Inflammatory macrophage (primary cell): ENCODE measurements around the gene PGBD5.

Source experiments
- DNase-seq, 2 donors: peaks; one replicate each; pipeline ENCODE4 v3.0.0-alpha.2; 2020 to 2022

PGBD5 gene

DNA sequence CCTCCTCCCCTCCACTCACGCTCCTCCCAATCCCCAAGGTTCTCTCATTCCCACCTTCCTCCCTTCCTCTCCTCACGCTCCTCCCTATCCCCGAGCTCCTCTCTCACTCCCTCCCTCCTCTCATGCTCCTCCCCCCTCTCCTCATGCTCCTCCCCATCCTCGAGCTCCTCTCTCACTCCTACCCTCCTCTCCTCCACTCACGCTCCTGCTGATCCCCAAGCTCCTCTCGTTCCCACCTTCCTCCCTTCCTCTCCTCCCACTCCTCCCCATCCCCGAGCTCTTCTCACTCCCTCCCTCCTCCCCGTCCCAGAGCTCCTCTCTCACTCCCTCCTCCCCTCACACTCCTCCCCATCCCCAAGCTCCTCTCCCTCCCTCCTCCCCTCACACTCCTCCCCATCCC, 31.4 kb downstream of the PGBD5 start:
- no peak for DNase-seq

DNA sequence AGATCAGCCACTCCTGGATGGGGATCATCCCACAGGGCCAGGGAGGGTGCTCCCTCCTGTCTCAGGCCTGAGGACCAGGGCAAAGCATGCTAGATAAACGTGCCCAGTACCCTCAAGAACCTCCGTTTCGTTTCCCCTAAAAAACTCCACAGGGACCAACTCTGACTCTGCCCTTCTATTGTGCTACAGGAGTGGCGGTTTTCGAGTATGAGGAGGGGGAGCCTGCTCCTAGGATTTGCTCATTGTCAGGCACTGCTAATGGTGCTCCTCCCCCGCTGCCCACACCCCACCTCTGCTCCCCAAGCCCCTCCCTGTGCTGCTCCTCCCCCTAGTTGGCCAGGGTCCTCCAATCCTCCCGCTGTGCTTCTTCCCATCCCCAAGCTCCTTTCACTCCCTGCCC, 32.0 kb downstream of the PGBD5 start:
- DNase-seq: no peak

DNA sequence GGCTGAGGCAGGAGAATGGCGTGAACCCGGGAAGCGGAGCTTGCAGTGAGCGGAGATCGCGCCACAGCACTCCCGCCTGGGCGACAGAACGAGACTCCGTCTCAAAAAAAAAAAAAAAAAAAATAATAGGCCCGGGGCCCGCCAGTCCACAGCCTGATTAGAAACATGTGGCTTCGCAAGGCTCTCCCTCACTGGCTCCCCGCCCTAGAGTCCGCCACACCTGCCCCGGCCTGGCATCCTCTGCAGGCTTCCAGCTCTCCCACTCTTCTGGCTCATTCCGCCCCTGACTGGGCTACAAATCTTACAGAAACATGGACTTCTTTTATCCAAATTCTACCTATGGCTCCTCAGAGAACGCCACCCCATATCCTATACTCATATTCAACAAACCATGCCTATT, 32.4 kb downstream of the PGBD5 start:
- DNase-seq: no peak

DNA sequence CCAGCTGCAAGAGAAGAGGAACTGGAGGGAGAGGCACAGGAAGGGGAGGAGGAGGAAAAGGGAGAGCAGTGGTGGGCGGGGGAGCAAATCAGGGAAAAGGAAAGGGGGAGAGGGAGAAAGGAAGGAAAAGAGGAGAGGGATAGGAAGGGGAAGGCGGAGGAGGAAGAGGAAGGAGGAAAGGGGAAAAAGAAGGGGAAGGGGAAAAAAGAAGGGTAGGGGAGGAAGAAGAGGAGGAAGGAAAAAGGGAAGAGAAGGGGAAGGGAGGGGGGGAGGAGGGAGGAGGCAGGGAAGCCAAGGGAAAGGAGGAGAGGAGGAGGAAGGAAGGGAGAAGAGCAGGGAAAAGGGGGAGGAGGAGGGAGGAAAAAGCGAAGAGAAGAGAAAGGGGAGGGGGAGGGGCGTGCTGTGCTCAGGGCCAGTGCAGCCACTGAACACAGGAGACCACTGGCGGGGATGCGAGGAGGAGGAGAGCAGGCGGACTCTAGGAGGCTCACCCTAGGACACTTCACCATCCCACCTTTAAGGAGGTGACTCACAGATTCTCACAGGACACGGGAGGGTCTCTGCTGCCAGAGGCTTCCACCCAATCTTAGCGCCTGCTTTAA, 33.1 kb downstream of the PGBD5 start:
- DNase-seq: no peak

DNA sequence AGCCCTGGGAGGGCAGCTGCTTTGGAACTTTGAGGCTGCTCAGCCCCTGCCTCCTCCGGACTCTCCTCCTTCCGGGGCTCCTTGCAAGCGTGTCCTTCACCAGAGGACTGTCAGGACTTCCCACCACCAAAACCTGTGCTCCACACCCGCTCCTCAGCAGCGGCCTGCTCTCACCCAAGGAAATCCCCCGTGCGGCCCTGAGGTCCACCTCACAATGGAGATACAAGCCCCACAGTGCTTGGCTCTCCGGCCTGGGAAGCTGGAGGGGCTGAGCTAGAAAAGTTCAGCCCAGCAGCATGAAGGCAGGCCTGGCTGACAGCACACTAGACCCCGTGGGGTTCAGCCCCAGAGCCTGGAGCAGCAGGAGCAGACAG, 33.6 kb downstream of the PGBD5 start:
- no peak for DNase-seq

DNA sequence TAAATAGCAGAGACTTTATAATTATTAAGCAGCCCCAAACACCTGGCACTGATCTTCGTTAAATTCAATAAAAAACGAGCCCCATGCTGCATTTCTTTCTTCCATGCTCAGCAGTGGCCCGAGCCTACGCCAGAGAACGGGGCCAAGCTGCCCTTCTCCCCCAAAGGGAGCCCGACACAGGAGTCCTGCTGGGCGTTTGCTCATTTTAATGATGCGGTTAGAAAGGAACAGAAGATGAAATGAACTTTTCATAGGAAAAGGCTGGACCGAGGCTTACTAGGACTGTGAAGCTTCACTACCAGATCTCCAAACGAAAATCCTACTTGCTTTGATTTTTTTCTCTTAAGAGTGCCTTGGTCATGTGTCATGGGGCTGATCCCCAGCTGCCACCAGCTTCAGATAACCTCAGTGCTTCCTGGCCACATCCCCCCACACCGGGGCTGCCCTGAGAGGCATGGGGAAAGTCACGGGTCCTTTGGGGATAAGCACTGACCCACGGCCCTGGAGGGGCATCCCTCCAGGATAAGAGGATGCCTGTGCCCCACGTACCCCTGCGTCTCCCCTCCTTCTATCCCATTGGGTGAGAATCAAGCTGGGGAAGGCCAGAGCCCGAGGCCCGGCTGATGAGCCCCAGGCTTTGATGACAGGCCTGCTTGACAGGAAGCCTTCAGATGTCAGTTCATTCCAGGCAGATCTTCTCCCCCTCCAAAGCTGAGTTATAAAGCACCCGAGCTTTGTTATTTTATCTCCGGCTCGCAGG, 34.2 kb downstream of the PGBD5 start:
- DNase-seq: no peak

DNA sequence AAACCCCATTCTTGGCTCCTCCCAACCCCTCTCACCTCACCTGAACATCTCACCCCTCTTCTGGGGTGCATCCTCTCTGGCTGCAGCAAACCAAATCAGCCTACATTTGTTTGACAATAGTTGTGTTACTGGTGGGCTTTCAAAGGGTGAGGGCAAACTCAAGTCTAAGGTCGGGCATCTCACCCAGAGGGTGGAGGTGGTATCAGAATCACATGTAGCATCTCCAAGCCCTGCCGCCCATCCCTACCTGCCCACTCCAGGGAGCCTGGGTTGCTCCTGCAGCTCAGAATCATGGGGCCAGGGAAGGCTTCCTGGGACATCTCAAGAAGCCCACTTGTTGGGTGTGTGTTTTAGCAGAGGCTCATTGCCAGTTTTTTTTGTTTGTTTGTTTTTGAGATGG, 35.8 kb downstream of the PGBD5 start:
- DNase-seq: no peak

DNA sequence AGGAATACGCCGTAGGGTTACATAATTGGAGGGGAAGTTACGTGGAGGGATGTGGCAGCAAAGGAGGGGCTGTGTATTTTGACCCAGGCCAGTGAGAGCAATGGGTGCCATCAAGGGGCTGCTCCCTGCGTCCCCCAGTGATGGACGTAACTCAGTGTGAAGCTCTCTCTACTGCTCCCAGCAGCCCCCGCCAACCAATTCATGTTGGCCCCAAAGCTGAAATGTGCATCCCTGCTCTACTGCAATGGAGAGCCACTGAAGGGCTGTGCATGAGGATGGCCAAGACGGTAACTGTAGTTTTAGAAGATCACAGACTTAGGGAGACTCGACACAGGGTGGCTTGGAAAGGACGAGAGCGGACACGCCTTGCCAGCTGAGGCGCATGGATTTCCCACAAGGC, 38.3 kb downstream of the PGBD5 start:
- DNase-seq: no peak

DNA sequence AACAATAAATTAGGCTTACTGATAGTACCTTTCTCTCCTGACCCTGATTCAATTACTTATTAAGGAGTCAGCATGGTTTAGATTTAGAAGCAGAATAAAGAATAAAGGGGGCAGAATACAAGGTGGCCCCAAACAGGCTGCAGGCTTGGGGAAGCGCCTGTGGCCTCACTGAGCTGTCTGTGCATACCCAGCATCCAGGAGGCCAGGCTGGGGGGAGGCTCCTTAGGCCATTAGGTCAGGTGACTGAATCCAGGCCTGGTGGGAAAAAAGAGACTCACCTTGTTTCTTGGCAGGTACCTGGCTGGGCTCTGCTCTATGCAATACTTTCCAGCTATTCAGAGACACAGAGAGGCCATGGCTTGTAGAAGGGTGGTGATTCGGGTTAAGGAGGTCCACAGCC, 38.8 kb downstream of the PGBD5 start:
- no peak for DNase-seq

DNA sequence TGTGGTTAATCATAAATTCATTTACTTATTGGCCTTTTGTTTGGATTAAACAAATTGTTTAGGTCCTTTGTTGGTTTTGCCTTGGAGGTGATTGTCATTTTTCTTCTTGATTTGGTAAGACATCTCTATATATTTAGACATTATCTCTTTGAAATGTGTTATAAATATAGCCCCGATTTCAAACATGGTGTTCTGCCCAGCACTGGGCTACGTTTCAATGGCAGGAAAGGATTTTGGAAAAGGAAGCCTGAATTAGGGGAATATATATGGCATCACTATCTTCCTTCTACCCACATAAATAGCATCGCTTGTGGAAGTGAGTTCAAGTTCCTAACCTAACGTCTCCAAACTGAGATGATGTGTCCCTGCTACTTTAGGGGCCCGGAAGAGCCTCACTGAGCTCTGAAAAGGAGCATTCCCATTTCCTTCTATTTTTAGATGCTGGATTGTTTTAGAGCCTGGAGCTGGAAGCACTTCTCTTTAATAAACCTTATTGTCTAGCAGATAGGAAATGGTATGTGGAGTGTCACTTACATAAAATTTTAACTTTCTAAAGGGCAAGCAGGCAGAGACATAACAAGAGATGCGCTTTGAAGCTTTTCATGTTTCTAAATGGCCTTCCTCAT, 39.4 kb downstream of the PGBD5 start:
- DNase-seq: no peak

DNA sequence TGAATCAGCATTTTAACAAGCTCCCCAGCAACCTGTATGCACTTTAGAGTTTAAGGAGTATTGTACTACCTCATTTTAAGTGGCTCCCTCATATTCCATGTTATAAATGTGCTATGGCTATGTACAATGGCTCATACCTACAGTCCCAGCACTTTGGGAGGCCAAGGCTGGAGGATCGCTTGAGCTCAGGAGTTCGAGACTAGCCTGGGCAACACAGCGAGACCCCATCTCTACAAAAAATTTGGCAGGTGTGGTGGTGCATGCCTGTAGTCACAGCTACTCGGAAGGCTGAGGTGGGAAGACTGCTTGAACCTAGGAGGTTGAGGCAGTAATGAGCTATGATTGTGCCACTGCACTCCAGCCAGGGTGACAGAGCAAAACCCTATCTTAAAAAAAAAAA, 40.2 kb downstream of the PGBD5 start:
- DNase-seq: no peak

DNA sequence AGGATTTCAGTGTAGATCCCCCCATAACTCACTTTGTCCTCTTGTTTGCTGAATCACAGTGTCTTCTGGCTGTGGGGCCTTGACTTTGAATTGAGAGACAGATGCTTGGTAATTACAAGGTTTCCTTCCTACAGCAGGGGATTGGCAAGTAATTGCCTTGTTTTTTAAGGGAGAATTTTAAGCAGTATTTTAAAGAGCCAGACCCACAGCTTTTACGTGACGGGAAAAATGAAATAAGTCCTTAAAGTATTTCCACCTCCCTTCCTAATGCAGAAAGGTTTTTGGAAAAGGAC, 41.0 kb downstream of the PGBD5 start:
- no peak for DNase-seq

DNA sequence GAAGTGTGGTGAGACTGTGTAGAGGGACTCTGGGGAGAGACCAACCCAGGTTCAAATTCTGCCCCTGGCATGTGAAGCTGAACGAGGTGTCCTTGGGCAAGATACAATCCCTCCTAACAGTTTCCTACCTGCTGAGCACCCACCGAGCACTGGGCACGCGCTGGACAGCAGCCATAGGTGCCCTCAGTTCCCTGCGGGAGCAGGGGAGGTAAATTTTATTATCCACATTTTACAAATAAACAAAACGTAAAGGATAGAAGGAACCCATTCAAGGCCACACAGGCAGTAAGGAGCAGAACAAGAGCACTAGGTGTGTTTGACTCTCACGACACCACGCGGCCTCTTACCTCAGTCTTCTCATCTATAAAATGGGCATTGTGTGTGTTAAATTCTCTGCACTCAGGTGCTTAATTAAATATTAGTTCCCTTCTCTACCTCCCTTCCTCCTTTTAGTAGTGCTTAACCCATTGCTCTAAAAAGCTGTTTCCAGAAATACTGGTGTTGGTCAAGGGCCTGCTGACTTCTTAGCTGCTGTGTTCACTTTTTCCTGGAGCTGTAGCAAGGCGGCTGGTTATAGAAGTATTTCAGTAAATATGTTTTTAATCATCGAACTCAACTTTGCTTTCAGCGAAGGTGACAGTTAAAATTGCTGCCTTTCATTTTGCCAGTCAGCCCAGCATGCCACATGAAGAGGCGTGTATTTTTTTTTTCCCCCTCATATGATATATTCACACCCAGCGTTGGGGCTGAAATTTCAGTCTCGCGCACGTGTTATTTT, 41.6 kb downstream of the PGBD5 start:
- no peak for DNase-seq

DNA sequence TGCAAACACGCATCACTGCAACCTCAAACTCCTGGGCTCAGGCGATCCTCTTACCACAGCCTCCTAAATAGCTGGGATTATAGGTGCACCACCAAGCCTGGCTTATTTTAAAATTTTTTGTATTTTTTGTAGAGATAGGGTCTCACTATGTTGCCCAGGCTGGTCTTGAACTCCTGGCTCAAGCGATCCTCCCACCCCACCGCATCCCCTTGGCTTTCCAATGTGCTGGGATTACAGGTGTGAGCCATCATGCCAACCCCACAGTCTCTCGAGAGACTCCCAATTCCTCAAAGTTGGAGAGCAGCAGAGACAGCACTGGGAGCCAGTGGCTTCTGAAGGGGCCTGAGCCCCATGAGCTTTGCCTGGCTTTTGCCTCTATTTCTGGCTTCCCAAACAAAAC, 42.7 kb downstream of the PGBD5 start:
- no peak for DNase-seq

DNA sequence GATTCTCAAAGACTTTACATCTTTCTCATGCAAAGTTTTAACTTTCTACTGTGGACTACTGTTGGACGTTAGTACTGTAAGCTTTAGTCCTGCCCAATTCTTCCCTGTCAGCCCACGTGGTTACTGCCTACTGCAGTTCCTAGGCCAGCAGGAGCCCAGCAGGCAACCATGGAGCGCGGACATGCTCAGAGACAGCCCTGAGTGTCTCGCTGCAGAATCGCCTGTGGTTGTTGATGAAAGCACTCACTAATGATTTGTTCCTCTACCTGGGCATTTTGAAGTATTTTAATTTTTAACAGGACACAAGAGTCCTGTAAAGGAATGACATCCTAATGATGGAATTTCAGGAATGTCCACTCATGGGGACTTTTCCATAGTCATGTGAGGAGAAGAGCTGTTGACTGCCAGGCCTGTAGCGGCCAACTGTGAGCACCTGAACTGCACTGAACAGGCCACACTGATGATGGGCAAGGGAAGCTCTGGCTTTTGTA, 44.1 kb downstream of the PGBD5 start:
- DNase-seq: no peak

DNA sequence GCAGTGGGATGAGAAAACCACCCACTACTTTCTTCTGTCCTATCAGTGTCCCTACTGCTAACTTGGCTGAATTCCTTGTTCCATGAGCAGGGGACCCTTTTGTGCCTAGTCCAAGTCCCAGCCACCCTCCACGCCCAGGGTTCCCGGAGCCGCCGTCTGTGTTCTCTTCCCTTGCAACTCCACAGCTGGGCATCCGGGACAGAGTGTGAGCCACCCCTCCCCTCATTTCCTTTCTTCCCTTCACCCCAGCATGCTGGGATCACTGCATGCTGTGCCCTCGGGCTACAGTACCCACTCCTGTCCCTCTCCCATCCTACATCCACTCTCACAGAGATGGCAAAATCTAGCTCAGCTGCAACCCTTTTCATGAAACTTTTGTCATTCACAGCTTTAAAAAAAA, 44.5 kb downstream of the PGBD5 start:
- DNase-seq: no peak

DNA sequence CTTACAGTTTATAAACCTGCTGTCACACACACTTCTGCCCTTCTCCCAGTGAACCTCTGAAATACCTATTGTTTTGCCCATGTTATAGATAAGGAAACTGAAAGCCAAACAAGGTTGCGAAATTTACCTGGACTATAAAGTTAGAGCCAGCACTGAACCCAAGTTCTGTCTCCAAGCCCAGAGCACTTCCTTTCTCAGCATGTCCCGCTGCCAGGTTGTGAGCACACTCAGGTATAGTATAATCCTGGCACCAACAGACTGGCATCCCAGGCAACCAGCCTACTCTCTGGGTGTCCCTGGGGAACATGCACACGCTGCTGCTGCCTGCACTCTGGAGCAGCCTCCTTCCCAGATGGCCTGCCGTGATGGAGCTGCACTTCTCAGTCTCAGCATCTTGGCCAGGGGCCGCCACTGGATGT, 45.1 kb downstream of the PGBD5 start:
- DNase-seq: no peak

DNA sequence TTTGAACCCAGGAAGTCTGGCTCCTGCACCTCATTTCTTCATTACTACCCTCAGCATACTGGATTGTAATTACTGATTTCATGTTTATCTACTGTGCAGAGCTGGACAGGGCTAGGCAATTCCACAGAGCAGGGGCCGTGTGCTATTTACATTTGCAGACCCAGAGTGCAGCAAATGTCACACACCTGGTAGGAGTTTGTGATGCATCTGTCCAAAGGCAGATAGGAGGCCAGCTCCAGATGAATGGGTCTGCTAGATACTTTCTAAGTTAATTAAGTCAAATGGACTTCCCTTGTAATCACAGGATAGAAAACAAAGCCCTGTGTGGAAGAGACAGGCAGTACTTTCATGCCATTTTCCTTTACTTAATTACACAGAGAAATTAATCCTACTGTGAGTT, 46.2 kb downstream of the PGBD5 start:
- no peak for DNase-seq

DNA sequence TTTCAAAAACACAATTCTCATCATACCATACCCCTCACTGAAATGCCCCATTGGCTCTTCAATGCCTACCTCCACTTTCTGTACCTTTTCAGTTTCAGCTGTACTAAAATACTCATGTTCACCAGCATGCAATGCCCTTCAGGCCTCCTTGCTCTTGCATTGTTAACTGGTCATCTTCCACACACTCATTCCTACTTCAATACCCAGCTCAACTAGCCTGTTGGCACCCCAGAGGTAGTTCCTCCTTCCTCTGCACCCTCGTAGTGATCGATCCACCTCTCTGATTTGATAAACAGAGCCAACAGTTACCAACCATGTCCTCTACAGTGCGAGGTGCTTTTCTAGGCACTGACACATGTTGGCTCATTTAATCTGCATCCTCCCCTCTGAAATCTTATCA, 46.7 kb downstream of the PGBD5 start:
- DNase-seq: no peak

DNA sequence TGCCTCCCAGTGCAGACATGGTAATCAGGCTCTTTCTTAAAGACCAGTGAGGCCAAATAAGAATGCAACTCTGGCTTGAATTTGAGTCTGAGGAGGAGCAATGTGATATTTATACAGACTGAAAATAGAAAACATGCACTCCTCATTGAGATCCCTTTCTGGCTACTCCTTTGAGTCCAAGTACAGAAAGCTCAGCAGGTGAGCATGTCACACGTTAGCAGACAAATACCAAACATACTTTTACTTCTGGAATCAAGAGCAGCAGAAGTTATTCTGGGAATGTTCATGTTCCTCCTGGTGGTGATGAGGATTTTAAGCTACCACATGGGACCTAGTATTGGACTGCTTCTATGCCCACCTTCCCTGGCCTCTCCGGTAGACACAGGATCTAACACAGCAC, 48.3 kb downstream of the PGBD5 start:
- DNase-seq: no peak

DNA sequence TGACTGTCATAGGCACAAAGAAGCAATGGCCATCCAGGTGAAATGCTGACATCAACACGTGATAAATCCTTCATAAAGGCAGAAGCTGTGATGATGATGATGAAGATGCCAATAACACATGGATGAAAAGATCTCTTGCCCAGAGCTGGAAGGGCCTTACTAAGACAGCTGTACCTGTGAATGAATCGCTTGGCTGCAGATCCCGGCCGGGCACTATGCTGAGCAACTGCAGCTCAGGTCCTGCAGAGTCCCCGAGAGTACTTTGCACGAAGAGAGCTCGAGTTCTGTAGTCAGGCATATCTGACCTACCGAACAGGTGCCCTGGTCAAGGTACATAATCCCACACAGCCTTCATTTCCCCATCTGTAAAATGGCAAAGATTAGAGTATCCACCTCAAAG, 48.8 kb downstream of the PGBD5 start:
- DNase-seq: no peak

DNA sequence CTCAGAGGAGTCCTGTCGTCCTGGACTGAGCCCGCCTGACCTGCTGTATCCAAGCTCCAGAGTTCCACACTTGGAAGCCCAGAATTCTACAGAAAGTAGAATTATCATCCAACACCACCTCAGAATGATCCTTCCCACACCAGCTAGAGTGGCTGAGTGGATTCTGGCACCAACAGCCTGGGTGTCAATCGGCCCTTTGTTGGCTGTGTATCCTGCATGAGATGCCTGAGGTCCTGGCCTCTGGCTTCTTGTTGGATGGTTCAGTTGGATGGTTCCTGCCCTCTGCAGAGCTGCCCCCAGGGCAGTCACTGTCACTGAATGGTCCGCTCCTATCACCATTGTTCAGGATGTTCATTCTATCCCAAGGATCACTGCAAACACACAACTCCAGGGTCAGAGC, 49.8 kb downstream of the PGBD5 start:
- DNase-seq: no peak

DNA sequence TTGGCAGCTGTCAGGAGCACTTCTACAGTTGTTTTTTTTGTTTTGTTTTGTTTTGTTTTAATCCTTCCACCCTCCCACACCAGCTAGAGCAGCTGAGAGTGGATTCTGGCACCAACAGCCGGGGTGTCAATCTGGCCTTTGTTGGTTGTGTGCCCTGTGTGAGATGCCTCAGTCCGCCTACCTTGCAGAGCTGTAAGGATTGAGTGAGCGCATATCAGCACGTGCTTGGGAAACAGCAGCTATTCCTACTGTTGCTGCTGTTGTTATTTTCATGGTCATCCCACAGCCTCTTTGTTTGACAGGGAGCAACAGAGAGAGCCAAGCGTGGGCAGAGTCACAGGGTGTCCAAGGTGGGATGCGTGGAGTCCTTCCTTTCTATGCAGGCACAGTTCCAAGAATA, 50.4 kb downstream of the PGBD5 start:
- DNase-seq: no peak

DNA sequence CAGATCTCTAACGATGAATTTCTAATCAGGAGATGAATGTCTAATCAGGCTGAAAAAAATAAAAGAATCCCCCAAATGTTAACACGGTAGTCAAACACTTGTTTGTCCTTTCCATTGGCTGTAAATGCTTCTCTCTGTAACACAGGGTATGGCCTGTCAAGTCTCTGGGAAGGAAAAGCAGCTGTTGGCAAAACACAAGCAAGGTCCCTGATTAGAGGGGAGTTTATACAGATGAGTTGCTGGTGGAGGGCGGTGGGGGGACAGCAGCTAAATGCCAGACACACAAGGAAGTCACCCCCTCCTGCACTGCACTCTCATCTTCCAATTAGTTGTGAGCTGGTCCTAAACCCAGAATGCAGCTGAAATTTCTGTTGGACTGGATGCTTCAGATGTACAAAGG, 51.0 kb downstream of the PGBD5 start:
- no peak for DNase-seq
